ENCODE results near the gene DST.
"Not testable (repeated sequence)": the region's sequence is repeated elsewhere in the genome, so short reads cannot be mapped to it uniquely, and the experiment has no call there.

The DST gene

GRCh38 chr6:56514395-56514794, 128.3 kb downstream of the DST start:
- DNase-seq: no peak

- DNase-seq: no peak
Observed at GRCh38 chr6:56513631-56514030, 129.1 kb downstream of the DST start.

DNA sequence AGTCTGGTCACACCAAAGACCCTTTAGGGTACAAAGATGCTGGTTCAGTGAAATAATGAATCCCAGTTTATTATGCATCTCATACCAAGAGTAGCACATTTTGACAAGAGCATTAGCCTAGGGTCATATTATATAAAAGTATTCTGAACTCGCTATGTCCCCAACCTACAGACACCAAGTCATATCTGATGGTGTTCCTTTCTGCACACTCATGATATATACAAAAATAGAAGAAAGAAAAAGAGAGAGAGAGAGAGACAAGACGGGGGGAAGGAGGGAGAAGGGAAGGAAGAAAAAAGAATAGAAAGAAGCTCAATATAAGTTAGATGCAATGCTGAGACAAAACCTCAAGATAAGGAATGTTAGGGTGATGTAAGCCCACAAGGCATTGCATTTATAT, 131.1 kb downstream of the DST start:
- DNase-seq: no peak

DNA sequence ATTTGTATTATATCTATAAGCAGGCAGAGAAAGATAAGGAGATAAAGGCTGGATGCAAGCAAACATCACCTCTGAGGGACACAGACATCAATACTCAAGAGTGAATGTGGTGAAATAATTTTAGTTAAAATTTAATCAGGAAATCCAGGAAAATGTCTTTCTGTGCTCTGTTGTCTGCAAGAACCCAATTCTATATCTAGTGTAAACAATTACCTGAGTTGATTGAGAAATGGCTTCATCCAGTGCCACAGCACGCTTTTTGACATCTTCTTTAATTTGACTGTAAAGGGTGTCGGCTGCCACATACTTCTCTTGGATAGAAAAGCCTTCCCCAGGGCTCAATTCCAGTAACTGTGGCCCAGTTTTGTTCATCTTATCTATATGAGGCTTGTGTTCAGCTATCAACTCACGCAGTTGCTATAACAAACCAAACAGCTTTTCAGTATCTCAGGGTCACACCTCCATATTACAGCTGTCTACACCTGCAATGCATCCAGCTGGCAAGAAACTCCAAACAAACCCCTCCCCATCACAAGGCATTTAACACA, 131.6 kb downstream of the DST start:
- no peak for DNase-seq

GRCh38 chr6:56509031-56509430, 133.7 kb downstream of the DST start:
- DNase-seq: no peak

- no peak for DNase-seq
Observed at GRCh38 chr6:56507517-56507916, 135.2 kb downstream of the DST start.

GRCh38 chr6:56505512-56506260, 137.0 kb downstream of the DST start:
- DNase-seq: no peak

GRCh38 chr6:56501993-56502392, 140.7 kb downstream of the DST start:
- no peak for DNase-seq

- no peak for DNase-seq
Observed at GRCh38 chr6:56499095-56499494, 143.6 kb downstream of the DST start.

- no peak for DNase-seq
Observed at GRCh38 chr6:56497691-56498090, 145.0 kb downstream of the DST start.

GRCh38 chr6:56497240-56497639, 145.4 kb downstream of the DST start:
- no peak for DNase-seq

DNA sequence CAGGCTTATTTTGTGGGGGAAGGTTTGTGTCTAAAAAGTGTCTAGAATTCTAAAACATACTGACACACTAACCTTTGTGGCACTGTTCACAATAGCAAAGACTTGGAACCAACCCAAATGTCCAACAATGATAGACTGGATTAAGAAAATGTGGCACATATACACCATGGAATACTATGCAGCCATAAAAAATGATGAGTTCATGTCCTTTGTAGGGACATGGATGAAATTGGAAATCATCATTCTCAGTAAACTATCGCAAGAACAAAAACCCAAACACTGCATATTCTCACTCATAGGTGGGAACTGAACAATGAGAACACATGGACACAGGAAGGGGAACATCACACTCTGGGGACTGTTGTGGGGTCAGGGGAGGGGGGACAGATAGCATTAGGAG, 146.0 kb downstream of the DST start:
- not testable (repeated sequence) for DNase-seq

DNA sequence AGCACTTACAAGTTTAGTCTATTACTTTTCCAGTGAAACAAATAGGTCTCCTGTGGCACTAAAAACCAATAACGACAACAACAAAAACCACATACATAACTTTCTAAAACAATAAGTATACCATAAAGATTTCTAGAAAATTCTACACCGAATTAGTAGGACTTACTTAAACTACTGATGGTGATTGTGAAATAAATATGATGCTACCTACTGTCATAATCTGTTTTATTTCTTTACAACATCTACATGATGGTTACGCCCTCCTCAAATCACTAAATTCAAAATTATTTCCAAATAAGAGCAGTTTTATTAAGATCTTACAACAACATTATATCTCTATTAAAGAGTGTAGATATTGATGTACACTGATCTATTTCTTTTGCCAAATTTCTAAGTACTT, 147.0 kb downstream of the DST start:
- DNase-seq: no peak

GRCh38 chr6:56491606-56492328, 150.9 kb downstream of the DST start:
- no peak for DNase-seq

DNA sequence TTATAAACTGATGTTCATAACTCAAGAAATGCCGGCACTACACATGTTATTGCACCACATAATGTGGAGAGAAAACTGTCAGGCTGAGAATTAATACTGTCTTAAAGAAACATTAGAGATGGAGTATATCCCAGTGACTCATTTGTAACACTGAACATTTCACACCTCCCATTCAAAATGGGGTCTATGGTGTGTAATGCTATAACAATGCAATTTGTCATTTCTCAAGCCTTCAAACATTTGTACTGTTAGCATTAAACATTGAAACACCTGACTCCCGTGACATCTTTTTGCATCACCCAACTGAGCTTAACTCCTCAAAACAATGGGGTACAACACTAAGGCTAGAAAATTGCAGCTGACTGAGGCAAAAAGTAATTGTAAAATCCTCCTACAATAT, 151.7 kb downstream of the DST start:
- DNase-seq: no peak

DNA sequence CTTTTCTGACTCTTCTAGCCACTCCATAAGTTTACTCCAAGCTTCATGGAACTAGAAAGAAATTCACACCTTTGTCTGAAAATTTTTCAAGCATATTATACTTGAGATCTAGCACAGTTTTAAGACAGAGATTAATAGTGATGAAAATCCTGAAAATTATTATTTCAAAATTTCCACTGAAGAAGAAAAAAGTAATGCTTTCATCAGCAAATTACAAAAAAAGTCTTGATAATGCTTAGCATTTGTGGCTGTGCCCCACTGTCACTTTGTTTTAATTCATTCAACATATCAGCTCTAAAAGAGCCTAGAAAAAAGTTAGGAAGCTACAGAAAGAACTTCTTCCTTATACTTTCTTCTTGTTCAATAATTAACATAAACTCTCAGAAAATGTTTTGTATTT, 153.1 kb downstream of the DST start:
- no peak for DNase-seq

GRCh38 chr6:56488281-56488680, 154.4 kb downstream of the DST start:
- no peak for DNase-seq

GRCh38 chr6:56486681-56487080, 156.0 kb downstream of the DST start:
- DNase-seq: no peak

GRCh38 chr6:56484669-56485068, 158.0 kb downstream of the DST start:
- DNase-seq: no peak

- DNase-seq: no peak
Observed at GRCh38 chr6:56483929-56484328, 158.8 kb downstream of the DST start.

- no peak for DNase-seq
Observed at GRCh38 chr6:56482525-56482924, 160.2 kb downstream of the DST start.

- DNase-seq: no peak
Observed at GRCh38 chr6:56481957-56482356, 160.7 kb downstream of the DST start.

DNA sequence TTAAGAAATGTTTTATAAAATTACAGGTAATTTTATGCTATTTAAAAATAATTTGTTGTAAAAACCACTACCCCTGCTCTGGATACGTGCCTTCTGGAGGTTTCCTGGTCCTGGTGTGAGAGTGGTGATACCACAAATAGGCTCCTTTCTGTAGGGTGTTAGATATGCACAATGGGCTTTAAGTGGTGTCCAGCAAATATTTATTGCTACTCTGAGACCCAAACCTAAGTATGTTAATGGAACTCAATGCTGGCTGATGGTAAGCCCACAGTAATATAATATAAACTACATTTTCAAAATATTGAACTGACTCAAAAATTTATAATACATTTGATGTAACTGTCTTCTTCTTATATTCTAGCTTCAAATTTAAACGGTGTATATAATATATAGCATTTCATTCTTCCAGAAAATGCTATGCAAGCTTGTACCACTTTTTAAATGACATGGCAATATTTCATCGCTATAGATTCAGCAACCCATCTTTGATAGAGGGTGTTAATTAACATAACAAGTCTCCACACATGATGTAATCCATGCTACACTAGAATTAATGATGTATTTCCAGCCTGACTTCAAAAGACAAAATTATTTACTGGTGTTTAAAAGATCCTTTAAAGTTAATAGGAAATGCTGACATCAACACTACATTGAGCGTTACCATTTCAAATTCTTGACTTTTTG, 161.9 kb downstream of the DST start:
- no peak for DNase-seq

DNA sequence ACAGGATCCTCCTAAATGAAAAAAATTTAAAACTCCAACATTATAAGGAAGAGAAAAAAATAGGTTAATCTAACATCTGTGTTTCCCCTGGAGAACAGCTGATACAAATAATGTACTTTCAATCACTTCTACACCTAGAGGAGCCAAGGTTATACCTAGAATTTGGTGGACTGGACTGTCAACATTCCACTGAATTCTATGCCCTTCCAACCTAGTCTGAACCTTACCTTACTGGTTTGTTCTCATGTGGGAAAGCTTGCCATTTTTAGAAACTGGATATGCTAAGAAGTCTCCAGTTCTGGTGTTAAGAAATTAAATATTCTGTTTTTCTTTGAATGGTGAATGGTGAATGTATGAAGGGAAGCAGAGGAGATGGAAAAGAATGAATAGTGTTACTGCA, 162.4 kb downstream of the DST start:
- DNase-seq: no peak

Data from activated CD4-positive, alpha-beta T cell treated with anti-CD3 and anti-CD28 coated beads for 1 hour (primary cell).